Naive thymus-derived CD4-positive, alpha-beta T cell (primary cell): ENCODE results near the gene COL23A1. TPM values are rescaled to one million over a fixed set of nuclear protein-coding genes. Genes with fewer than 3 reads are reported as not detected.

Experiments used
- ATAC-seq: fragments of 150-1000 bp; cut with Tn5 transposase; 2 replicates; pipeline ENCODE4 v1.10.0; 2021; ENCODE audit warnings: mild to moderate bottlenecking, moderate library complexity
- CTCF ChIA-PET: fragments of 350-600 bp; sonication (Branson Sonifier 250); formaldehyde crosslinking; loops from one replicate; lab custom pipeline; 2021; ENCODE audit warnings: antibody characterized with exemption; lab: Charles Lee
- POLR2A ChIA-PET: fragments of 350-600 bp; sonication (Branson Sonifier 250); formaldehyde crosslinking; loops from one replicate; lab custom pipeline; 2021; ENCODE audit warnings: antibody characterized with exemption, inconsistent platforms; lab: Charles Lee
- DNase-seq, 9 donors: peaks; one replicate each; pipeline versions ENCODE4 v3.0.0 to v3.0.0-alpha.2; 2020 to 2022; ENCODE audit warnings: mixed read lengths in 1 of 9
- H3K27ac ChIP-seq: one replicate; pipeline ENCODE4 v1.7.0; 2013; ENCODE audit warnings: mild to moderate bottlenecking, low read depth, low read length, moderate library complexity
- H3K27me3 ChIP-seq, 2 donors: one replicate each; pipeline ENCODE4 v1.7.0; 2013; ENCODE audit warnings: low read length in 2 of 2, mild to moderate bottlenecking in 2 of 2, moderate library complexity in 2 of 2; ENCODE audit not compliant: control insufficient read depth in 2 of 2, insufficient read depth in 2 of 2
- H3K36me3 ChIP-seq, 3 experiments: 1 replicate in 2 of 3; 2 replicates in 1 of 3; pipeline ENCODE4 v1.7.0; 2013; ENCODE audit warnings: low read length in 3 of 3, mild to moderate bottlenecking in 3 of 3, moderate library complexity in 1 of 3; ENCODE audit not compliant: insufficient read depth in 3 of 3, control insufficient read depth in 2 of 3
- H3K4me1 ChIP-seq, 2 donors: one replicate each; pipeline ENCODE4 v1.7.0; 2013; ENCODE audit warnings: low read length in 2 of 2, mild to moderate bottlenecking in 2 of 2, moderate library complexity in 1 of 2; ENCODE audit not compliant: control insufficient read depth in 2 of 2, insufficient read depth in 2 of 2
- H3K4me3 ChIP-seq: 2 replicates; pipeline ENCODE4 v1.7.0; 2013; ENCODE audit warnings: mild to moderate bottlenecking, low read length
- H3K9me3 ChIP-seq, 3 experiments: 1 replicate in 2 of 3; 2 replicates in 1 of 3; pipeline ENCODE4 v1.7.0; 2013; ENCODE audit warnings: low read length in 3 of 3; ENCODE audit not compliant: control insufficient read depth in 2 of 3
- H3K27ac Mint-ChIP-seq, 9 donors: one replicate each; pipeline ENCODE4 v1.8.0; 2020 to 2022; ENCODE audit warnings: mixed read lengths in 9 of 9, mild to moderate bottlenecking in 8 of 9, moderate library complexity in 5 of 9, inconsistent platforms in 2 of 9
- H3K27me3 Mint-ChIP-seq, 5 donors: one replicate each; pipeline ENCODE4 v1.8.0; 2021 to 2022; ENCODE audit warnings: mixed read lengths in 5 of 5, mild to moderate bottlenecking in 1 of 5
- H3K36me3 Mint-ChIP-seq, 5 donors: one replicate each; pipeline ENCODE4 v1.8.0; 2020 to 2022; ENCODE audit warnings: mixed read lengths in 5 of 5, mild to moderate bottlenecking in 3 of 5, inconsistent platforms in 1 of 5
- H3K4me1 Mint-ChIP-seq, 7 donors: one replicate each; pipeline ENCODE4 v1.8.0; 2020 to 2022; ENCODE audit warnings: mixed read lengths in 7 of 7, mild to moderate bottlenecking in 3 of 7, inconsistent platforms in 1 of 7
- H3K4me3 Mint-ChIP-seq, 10 donors: one replicate each; pipeline ENCODE4 v1.8.0; 2020 to 2022; ENCODE audit warnings: mild to moderate bottlenecking in 10 of 10, mixed read lengths in 10 of 10, moderate library complexity in 6 of 10, inconsistent platforms in 2 of 10
- H3K9me3 Mint-ChIP-seq, 11 donors: one replicate each; pipeline ENCODE4 v1.8.0; 2020 to 2022; ENCODE audit warnings: mixed read lengths in 11 of 11, mild to moderate bottlenecking in 4 of 11, inconsistent platforms in 1 of 11, moderate library complexity in 1 of 11
- intact Hi-C, 2 donors: fragments of 100-400 bp; cut with micrococcal nuclease; formaldehyde crosslinking; loops; one replicate each; pipeline ENCODE4 v1.15.1; 2023
- polyA plus RNA-seq, 2 donors: library from polyadenylated mRNA; unstranded; fragments of 300-500 nt; fragmentation: Illumina TruSeq; gene quantifications; one replicate each; pipeline ENCODE4 v1.2.3, GENCODE V29; 2021
- total RNA-seq, 6 experiments: library from RNA in 5 of 6; stranded (reverse) in 5 of 6; gene quantifications; 1 replicate in 5 of 6; 2 replicates in 1 of 6; pipeline ENCODE4 v1.2.3 and lab custom pipeline; 2021 to 2026

Gene COL23A1
- total and polyA plus RNA-seq, 7 experiments from 2014 or later = 0.13 to 0.32 (median 0.22) TPM; not detected in 4

DNA sequence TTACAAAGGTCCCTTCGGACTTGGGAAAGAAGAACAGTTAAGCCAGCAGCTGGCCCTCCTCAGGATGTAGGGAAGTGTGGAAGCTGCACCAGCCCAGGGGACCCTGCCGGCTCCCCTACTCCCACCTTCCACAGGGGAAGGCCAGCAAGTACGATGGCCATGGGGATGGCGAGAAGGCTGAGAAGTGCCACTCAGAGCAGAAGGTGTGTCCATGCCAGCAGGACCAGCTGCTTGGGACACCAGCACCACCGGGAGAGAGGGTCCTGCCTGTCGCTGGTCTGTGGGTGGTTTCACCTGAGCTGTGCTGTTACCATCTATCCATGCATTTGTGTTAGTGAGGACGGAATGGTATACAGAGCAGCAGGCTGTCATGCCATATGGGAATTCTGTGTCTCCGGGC, 209.0 kb downstream of the COL23A1 start:
- H3K4me1 ChIP-seq = no peaks in the 10 kb centered on the region
- no peak overlapping the region for H3K4me3 ChIP-seq
- no peaks in the 10 kb centered on the region for H3K36me3 ChIP-seq
- H3K4me1 Mint-ChIP-seq = no peaks in the 10 kb centered on the region
- ChIA-PET POLR2A (no interaction called here), CTCF (no interaction called here)
- no peak overlapping the region for H3K4me3 Mint-ChIP-seq
- no peak overlapping the region for H3K27ac ChIP-seq
- peaks cover 0 to 12% (median 4%) of the 10 kb centered on the region in 5 donors for H3K27me3 Mint-ChIP-seq
- no peaks in the 10 kb centered on the region for H3K27me3 ChIP-seq
- DNase-seq (no peak), ATAC-seq (no peak)
- no peak overlapping the region for H3K27ac Mint-ChIP-seq
- intact Hi-C loops = no loop called here
- no peaks in the 10 kb centered on the region for H3K9me3 Mint-ChIP-seq
- no peaks in the 10 kb centered on the region for H3K9me3 ChIP-seq
- H3K36me3 Mint-ChIP-seq = no peaks in the 10 kb centered on the region

DNA sequence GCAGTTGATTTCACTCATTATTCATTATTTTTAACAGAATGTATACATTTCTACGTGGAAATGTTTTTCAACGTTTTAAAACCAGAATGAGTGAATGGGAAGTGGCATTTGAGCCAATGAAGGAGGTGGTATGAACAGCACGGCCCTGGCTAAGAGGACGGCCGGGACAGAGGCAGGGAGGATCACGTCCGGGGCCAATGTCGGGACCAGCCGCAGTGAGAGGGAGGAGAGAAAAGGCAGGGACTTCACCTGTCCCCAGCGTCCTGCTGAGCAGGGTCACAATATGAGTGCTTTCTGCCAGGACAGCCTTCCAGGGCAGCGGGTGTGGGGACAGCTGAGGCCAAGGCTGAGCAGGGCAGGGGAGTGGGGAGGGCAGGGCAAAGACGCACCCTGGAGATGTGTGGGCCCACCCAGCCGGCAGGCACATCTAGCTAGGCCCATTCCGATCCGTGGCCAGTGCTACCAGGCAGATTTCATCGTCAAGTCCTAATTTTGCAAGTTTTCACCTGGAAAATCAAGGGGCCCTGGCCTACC, 209.6 kb downstream of the COL23A1 start:
- Histone ChIP-seq H3K4me3 (no peak overlapping the region), H3K9me3 (no peaks in the 10 kb centered on the region), H3K36me3 (no peaks in the 10 kb centered on the region), H3K27ac (no peak overlapping the region), H3K4me1 (no peaks in the 10 kb centered on the region), H3K27me3 (no peaks in the 10 kb centered on the region)
- Mint-ChIP-seq H3K27ac (no peak overlapping the region), H3K27me3 (peaks cover 0 to 10% (median 4%) of the 10 kb centered on the region in 5 donors), H3K36me3 (no peaks in the 10 kb centered on the region), H3K4me1 (no peaks in the 10 kb centered on the region), H3K4me3 (no peak overlapping the region), H3K9me3 (no peaks in the 10 kb centered on the region)
- ChIA-PET CTCF (no interaction called here), POLR2A (no interaction called here)
- intact Hi-C loops = no loop called here
- DNase-seq (no peak), ATAC-seq (no peak)

DNA sequence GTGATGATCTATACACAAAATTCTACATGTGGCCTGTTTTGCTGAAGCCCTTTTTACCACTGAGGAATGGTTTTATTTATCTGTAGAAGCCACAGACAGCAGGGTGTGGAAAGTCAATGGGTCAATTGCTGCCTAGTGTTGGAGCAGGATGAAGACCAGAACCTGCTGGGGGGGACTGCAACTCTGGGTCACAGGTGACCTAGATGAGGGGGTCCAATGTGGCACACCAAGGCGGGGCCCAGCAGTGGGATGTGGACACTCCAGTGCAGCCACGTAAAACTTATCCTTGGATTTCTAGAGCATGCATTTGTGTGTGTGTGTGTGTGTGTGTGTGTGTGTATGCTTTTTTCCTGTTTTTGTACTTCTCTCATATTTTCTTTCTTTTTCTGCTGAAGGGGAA, 210.1 kb downstream of the COL23A1 start:
- Histone ChIP-seq H3K4me3 (no peak overlapping the region), H3K36me3 (no peaks in the 10 kb centered on the region), H3K27ac (no peak overlapping the region), H3K4me1 (no peaks in the 10 kb centered on the region), H3K27me3 (no peaks in the 10 kb centered on the region), H3K9me3 (no peaks in the 10 kb centered on the region)
- Mint-ChIP-seq H3K27me3 (peaks cover 0 to 9% (median 4%) of the 10 kb centered on the region in 5 donors), H3K4me3 (no peak overlapping the region), H3K36me3 (no peaks in the 10 kb centered on the region), H3K27ac (no peak overlapping the region), H3K4me1 (no peaks in the 10 kb centered on the region), H3K9me3 (no peaks in the 10 kb centered on the region)
- no peak for ATAC-seq
- intact Hi-C loops = no loop called here
- ChIA-PET CTCF (no interaction called here), POLR2A (no interaction called here)
- no peak for DNase-seq

- intact Hi-C loops = no loop called here
- H3K27me3 ChIP-seq = no peaks in the 10 kb centered on the region
- H3K4me3 Mint-ChIP-seq = no peak overlapping the region
- no peaks in the 10 kb centered on the region for H3K9me3 ChIP-seq
- H3K27ac Mint-ChIP-seq = peak overlapping the region in 1 of 9 donors; percentile 76
- no peaks in the 10 kb centered on the region for H3K4me1 Mint-ChIP-seq
- H3K4me3 ChIP-seq = no peak overlapping the region
- peaks cover 0 to 14% (median 7%) of the 10 kb centered on the region in 5 donors for H3K27me3 Mint-ChIP-seq
- no peaks in the 10 kb centered on the region for H3K9me3 Mint-ChIP-seq
- DNase-seq (no peak), ATAC-seq (no peak)
- H3K36me3 ChIP-seq = no peaks in the 10 kb centered on the region
- ChIA-PET CTCF (no interaction called here), POLR2A (no interaction called here)
- no peaks in the 10 kb centered on the region for H3K36me3 Mint-ChIP-seq
- no peak overlapping the region for H3K27ac ChIP-seq
- H3K4me1 ChIP-seq = no peaks in the 10 kb centered on the region
These were observed 211.4 kb downstream of the COL23A1 start for GRCh38 chr5:178378527-178379484.

DNA sequence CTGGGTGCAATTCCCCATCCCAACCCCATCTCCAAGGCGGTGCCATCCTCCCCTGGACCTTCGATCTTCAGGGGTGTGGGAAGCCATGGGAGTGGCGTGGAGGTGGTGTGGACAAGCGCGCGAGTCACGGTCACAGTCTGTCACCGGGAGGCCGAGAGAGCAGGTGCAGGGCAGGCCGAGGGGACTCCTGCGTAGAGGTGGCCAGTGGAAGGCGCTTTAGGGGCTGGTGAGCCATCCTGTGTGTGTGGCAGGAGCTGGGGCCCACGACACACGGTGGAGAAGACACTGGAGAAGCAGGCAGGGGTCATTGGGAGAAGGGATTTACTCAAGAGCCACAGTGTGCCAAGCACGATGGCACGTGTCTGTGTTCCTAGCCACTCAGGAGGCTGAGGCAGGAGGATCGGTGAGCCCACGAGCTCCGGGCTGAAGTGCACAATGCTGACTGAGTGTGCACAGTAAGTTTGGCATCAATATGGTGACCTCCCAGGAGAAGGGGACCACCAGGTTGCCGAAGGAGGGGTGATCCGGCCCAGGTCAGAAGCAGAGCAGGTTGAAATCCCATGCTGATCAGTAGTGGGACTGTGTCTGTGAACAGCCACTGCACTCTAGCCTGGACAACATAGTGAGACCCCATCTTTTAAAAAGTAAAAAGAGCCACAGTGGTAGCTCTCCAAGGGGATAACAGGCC, 212.5 kb downstream of the COL23A1 start:
- CTCF ChIA-PET = no interaction called here

DNA sequence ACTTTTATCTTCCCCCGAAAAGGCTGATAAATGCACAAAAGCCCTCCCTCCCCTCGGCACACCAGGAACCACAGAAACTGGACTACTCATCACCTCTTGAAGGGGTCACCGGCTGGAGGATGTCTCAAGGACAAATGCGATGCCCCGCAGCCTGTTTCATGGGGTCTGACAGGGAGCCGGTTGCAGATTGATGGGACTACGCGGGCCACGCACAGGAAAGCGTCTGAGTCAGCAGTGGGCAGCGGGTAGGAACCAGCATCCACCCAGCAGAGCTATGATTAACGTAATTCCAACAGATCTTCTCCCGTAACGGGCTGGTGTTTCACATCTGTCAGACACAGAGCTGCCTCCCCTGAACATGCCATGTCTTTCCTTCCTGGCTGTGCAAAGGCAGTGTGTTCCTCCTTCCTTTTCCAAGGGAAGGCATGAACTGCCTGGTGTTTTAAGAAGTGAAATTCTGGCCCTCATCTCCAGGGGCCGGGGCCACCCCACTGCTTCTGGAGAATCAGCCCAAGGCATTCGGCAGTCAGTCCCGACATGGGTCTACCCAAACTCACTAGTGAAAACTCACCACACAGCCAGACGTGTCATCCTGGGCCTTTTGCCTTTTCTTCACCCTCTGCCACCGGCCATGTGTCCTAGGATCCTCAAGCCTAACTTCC, 213.1 kb downstream of the COL23A1 start:
- H3K9me3 ChIP-seq = no peaks in the 10 kb centered on the region
- Mint-ChIP-seq H3K27me3 (peaks cover 0 to 15% (median 8%) of the 10 kb centered on the region in 5 donors), H3K9me3 (peaks cover 0 to 3% (median 0%) of the 10 kb centered on the region in 11 donors), H3K36me3 (no peaks in the 10 kb centered on the region), H3K4me3 (no peak overlapping the region), H3K27ac (no peak overlapping the region), H3K4me1 (peaks cover 0 to 1% (median 0%) of the 10 kb centered on the region in 7 donors)
- no peaks in the 10 kb centered on the region for H3K27me3 ChIP-seq
- POLR2A ChIA-PET = no interaction called here
- H3K4me1 ChIP-seq = no peaks in the 10 kb centered on the region
- intact Hi-C loops = no loop called here
- H3K27ac ChIP-seq = no peak overlapping the region
- no peak overlapping the region for H3K4me3 ChIP-seq
- CTCF ChIA-PET = interaction anchor here (0.7 kb wide), 1 partner anchor 13 kb away, joined by 3 read pairs; no protein-coding TSS in a partner anchor
- DNase-seq (no peak), ATAC-seq (no peak)
- H3K36me3 ChIP-seq = no peaks in the 10 kb centered on the region

More for the DNA sequence above, 212.5 kb downstream of the COL23A1 start:
- DNase-seq = no peak
- no peaks in the 10 kb centered on the region for H3K27me3 ChIP-seq
- H3K27ac ChIP-seq = no peak overlapping the region
- intact Hi-C loops = no loop called here
- no peaks in the 10 kb centered on the region for H3K9me3 ChIP-seq
- H3K27me3 Mint-ChIP-seq = peaks cover 0 to 14% (median 4%) of the 10 kb centered on the region in 5 donors
- POLR2A ChIA-PET = no interaction called here
- no peaks in the 10 kb centered on the region for H3K4me1 Mint-ChIP-seq
- H3K36me3 Mint-ChIP-seq = no peaks in the 10 kb centered on the region
- H3K4me3 ChIP-seq = no peak overlapping the region
- H3K36me3 ChIP-seq = no peaks in the 10 kb centered on the region
- H3K4me3 Mint-ChIP-seq = no peak overlapping the region
- no peak for ATAC-seq
- H3K9me3 Mint-ChIP-seq = peaks cover 0 to 3% (median 0%) of the 10 kb centered on the region in 11 donors
- H3K4me1 ChIP-seq = no peaks in the 10 kb centered on the region
- H3K27ac Mint-ChIP-seq = no peak overlapping the region
